Measurements from ENCODE around the gene ZNHIT6.

GRCh38 chr1:85616736-85617135, 91.5 kb downstream of the ZNHIT6 start:
- no peak for TF ChIP-seq NR2C2 (IDR thresholded peaks at IDR 0.05; ENCODE audit: borderline replicate concordance, control insufficient read depth, insufficient read length, low read depth)
- no peak for TF ChIP-seq EZH2 (IDR thresholded peaks at IDR 0.05; ENCODE audit: borderline replicate concordance, control insufficient read depth, low read depth, low read length)
- no peak for TF ChIP-seq SIN3A (IDR thresholded peaks at IDR 0.05; ENCODE audit: low read depth, low read length)
- TF ChIP-seq CHD2 (IDR thresholded peaks at IDR 0.05; ENCODE audit: borderline replicate concordance, low read depth, low read length), result no peak
- TF ChIP-seq POLR2A (IDR thresholded peaks at IDR 0.05; ENCODE audit: low read depth, low read length), result no peak
- TF ChIP-seq FOXM1 (IDR thresholded peaks at IDR 0.05; ENCODE audit: low read depth, low read length), result no peak
- no peak for TF ChIP-seq TAF1 (IDR thresholded peaks at IDR 0.05; ENCODE audit: borderline replicate concordance, low read depth, low read length)
- TF ChIP-seq EP300 (IDR thresholded peaks at IDR 0.05; ENCODE audit: borderline replicate concordance in 1 of 2, control insufficient read depth in 1 of 2, low read depth in 2 of 2, low read length in 2 of 2), result no peak
- TF ChIP-seq, protein P1, sequence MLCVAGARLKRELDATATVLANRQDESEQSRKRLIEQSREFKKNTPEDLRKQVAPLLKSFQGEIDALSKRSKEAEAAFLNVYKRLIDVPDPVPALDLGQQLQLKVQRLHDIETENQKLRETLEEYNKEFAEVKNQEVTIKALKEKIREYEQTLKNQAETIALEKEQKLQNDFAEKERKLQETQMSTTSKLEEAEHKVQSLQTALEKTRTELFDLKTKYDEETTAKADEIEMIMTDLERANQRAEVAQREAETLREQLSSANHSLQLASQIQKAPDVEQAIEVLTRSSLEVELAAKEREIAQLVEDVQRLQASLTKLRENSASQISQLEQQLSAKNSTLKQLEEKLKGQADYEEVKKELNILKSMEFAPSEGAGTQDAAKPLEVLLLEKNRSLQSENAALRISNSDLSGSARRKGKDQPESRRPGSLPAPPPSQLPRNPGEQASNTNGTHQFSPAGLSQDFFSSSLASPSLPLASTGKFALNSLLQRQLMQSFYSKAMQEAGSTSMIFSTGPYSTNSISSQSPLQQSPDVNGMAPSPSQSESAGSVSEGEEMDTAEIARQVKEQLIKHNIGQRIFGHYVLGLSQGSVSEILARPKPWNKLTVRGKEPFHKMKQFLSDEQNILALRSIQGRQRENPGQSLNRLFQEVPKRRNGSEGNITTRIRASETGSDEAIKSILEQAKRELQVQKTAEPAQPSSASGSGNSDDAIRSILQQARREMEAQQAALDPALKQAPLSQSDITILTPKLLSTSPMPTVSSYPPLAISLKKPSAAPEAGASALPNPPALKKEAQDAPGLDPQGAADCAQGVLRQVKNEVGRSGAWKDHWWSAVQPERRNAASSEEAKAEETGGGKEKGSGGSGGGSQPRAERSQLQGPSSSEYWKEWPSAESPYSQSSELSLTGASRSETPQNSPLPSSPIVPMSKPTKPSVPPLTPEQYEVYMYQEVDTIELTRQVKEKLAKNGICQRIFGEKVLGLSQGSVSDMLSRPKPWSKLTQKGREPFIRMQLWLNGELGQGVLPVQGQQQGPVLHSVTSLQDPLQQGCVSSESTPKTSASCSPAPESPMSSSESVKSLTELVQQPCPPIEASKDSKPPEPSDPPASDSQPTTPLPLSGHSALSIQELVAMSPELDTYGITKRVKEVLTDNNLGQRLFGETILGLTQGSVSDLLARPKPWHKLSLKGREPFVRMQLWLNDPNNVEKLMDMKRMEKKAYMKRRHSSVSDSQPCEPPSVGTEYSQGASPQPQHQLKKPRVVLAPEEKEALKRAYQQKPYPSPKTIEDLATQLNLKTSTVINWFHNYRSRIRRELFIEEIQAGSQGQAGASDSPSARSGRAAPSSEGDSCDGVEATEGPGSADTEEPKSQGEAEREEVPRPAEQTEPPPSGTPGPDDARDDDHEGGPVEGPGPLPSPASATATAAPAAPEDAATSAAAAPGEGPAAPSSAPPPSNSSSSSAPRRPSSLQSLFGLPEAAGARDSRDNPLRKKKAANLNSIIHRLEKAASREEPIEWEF (IDR thresholded peaks at IDR 0.05; ENCODE audit: insufficient replicate concordance, low read depth, low read length), result no peak
- no peak for TF ChIP-seq CTCF (IDR thresholded peaks at IDR 0.05 in 2 of 3, conservative IDR thresholded peaks at IDR 0.05 in 1 of 3; ENCODE audit: control insufficient read depth in 2 of 3, extremely low read depth in 1 of 3, insufficient read depth in 1 of 3, low read depth in 3 of 3, low read length in 3 of 3)
- no peak for TF ChIP-seq POLR2AphosphoS5 (IDR thresholded peaks at IDR 0.05; ENCODE audit: low read length)
- no peak for TF ChIP-seq USF2 (IDR thresholded peaks at IDR 0.05; ENCODE audit: borderline replicate concordance, low read depth, low read length)

Data from GM12878 (cell line).